ENCODE measurements around the gene NAT14. TPM values are rescaled to one million over a fixed set of nuclear protein-coding genes. Genes with fewer than 3 reads are reported as not detected.

NAT14 gene
- total RNA-seq, 2 donors from 2014 or later = 51.3 to 67.1 TPM

DNA sequence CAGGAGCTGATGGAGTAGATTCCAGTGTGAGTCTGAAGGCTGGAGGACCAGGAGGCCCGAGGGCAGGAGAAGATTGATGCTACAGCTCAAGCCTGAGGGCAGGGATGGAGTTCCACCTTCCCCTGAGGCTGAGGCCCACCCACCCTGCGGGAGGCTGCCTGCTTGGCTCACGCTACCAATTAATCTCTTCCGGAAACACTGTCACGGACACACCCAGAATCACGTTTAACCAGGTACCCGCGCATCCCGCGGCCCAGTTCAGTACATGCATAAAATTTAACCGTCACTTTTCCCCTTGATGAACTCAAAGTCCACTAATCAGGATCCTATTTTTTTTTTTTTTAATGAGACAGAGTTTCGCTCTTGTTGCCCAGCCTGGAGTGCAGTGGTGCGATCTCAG is 13.7 kb upstream of the NAT14 start:
- peaks cover 8% of the 10 kb centered on the region for H3K4me1 Mint-ChIP-seq
- H3K36me3 Mint-ChIP-seq (ENCODE audit: low read depth) = no peaks in the 10 kb centered on the region
- H3K9me3 Mint-ChIP-seq = no peaks in the 10 kb centered on the region
- H3K27ac ChIP-seq (ENCODE audit: low read depth, low read length) = no peak overlapping the region
- H3K9ac ChIP-seq (ENCODE audit: extremely low read depth, low read length, poor library complexity, severe bottlenecking) = no peak overlapping the region
- H3K27ac Mint-ChIP-seq = no peak overlapping the region
- no peaks in the 10 kb centered on the region for H3K4me1 ChIP-seq (ENCODE audit: control insufficient read depth, insufficient read depth, low read length)
- no peaks in the 10 kb centered on the region for H3K9me3 ChIP-seq (ENCODE audit: control insufficient read depth, low read length)
- peaks cover 4% of the 10 kb centered on the region for H3K27me3 Mint-ChIP-seq (ENCODE audit: insufficient read depth)
- H3K4me3 Mint-ChIP-seq = no peak overlapping the region
- 92 to 93% methylated on average over 12 to 13 of the region's 13 CpGs for WGBS, 2 experiments (ENCODE audit: insufficient coverage in 1 of 2, insufficient read length in 1 of 2)
- no peaks in the 10 kb centered on the region for H3K36me3 ChIP-seq (ENCODE audit: control insufficient read depth, insufficient read depth, low read length)
- TF ChIP-seq, protein P1, sequence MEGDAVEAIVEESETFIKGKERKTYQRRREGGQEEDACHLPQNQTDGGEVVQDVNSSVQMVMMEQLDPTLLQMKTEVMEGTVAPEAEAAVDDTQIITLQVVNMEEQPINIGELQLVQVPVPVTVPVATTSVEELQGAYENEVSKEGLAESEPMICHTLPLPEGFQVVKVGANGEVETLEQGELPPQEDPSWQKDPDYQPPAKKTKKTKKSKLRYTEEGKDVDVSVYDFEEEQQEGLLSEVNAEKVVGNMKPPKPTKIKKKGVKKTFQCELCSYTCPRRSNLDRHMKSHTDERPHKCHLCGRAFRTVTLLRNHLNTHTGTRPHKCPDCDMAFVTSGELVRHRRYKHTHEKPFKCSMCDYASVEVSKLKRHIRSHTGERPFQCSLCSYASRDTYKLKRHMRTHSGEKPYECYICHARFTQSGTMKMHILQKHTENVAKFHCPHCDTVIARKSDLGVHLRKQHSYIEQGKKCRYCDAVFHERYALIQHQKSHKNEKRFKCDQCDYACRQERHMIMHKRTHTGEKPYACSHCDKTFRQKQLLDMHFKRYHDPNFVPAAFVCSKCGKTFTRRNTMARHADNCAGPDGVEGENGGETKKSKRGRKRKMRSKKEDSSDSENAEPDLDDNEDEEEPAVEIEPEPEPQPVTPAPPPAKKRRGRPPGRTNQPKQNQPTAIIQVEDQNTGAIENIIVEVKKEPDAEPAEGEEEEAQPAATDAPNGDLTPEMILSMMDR (conservative IDR thresholded peaks at IDR 0.05) = no peak
- H3K4me3 ChIP-seq (ENCODE audit: low read length) = no peak overlapping the region
- no peak for DNase-seq
- no peaks in the 10 kb centered on the region for H3K27me3 ChIP-seq (ENCODE audit: control insufficient read depth, insufficient read depth, low read length, poor library complexity, severe bottlenecking)

DNA sequence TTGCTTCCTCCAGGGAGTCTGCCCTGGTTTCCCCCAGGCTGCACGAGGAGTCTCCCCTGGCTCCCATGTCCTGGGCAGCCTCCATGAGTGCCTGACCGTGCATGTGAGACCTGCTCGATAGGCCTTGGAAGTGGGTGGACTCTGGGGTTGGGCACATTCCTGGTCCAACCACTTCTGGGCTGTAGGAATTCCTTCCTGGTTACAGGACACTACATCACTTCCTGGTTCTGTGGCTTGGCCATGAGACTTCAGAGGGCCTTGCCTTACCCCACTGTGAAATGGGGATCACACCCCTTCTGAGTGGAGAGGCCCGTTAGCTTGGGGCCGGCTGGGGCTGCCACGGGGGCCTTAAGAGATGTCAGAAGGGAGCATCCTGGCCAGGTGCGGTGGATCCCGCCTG is 12.5 kb upstream of the NAT14 start:
- DNase-seq = peak; percentile 45
- H3K36me3 ChIP-seq (ENCODE audit: control insufficient read depth, insufficient read depth, low read length) = no peaks in the 10 kb centered on the region
- Mint-ChIP-seq H3K36me3 (ENCODE audit: low read depth) (no peaks in the 10 kb centered on the region), H3K27ac (no peak overlapping the region), H3K4me1 (peaks cover 11% of the 10 kb centered on the region), H3K27me3 (ENCODE audit: insufficient read depth) (no peaks in the 10 kb centered on the region), H3K4me3 (no peak overlapping the region), H3K9me3 (no peaks in the 10 kb centered on the region)
- 88 to 94% methylated on average over 8 of the region's 8 CpGs for WGBS, 2 experiments (ENCODE audit: insufficient coverage in 1 of 2, insufficient read length in 1 of 2)
- TF ChIP-seq, protein P1 (conservative IDR thresholded peaks at IDR 0.05) = no peak
- no peak overlapping the region for H3K27ac ChIP-seq (ENCODE audit: low read depth, low read length)
- no peaks in the 10 kb centered on the region for H3K27me3 ChIP-seq (ENCODE audit: control insufficient read depth, insufficient read depth, low read length, poor library complexity, severe bottlenecking)
- H3K9me3 ChIP-seq (ENCODE audit: control insufficient read depth, low read length) = no peaks in the 10 kb centered on the region
- no peak overlapping the region for H3K4me3 ChIP-seq (ENCODE audit: low read length)
- no peaks in the 10 kb centered on the region for H3K4me1 ChIP-seq (ENCODE audit: control insufficient read depth, insufficient read depth, low read length)
- H3K9ac ChIP-seq (ENCODE audit: extremely low read depth, low read length, poor library complexity, severe bottlenecking) = no peak overlapping the region

DNA sequence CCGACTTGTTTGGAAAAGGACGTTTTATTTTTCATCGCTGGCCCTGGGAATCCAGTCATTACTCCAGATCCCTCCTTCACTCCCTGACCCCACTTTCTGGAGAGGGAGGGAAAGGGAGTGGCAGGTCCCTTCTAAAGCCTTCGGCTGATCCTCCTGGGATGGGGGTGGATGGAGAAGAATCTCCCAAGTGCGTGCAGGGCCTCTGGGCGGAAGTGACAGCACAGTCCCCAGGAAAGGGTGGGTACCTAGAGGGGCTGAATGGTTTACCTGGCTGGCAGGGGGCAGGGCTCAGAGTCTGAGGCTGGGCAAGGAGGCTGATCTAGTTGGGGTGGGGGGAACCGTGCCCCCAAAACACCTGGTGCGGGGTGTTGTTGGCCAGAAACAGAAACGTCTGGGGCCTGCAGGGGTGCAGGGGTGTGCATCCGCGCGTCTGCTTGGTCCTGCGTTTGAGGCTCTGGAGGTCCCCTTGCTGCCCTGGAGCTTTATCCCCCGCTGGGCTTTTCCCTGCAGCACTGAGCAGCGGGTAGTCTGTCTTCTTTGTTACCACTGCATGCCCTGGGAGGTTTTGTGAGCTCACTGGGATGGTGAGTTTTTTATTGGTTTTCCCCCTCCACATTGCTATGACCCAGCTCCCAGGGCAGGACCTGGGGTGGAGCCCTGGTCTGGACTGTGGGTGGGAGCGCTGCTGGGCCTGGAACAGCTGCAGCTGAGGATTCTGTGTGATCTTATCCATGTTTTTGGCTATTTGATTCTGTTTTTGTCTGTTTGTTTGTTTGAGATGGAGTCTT is 11.6 kb upstream of the NAT14 start:
- no peaks in the 10 kb centered on the region for H3K9me3 ChIP-seq (ENCODE audit: control insufficient read depth, low read length)
- no peak overlapping the region for H3K9ac ChIP-seq (ENCODE audit: extremely low read depth, low read length, poor library complexity, severe bottlenecking)
- H3K27ac Mint-ChIP-seq = no peak overlapping the region
- H3K36me3 Mint-ChIP-seq (ENCODE audit: low read depth) = no peaks in the 10 kb centered on the region
- TF ChIP-seq, protein P1 (conservative IDR thresholded peaks at IDR 0.05) = no peak
- no peak overlapping the region for H3K4me3 Mint-ChIP-seq
- no peaks in the 10 kb centered on the region for H3K36me3 ChIP-seq (ENCODE audit: control insufficient read depth, insufficient read depth, low read length)
- H3K4me3 ChIP-seq (ENCODE audit: low read length) = no peak overlapping the region
- H3K4me1 ChIP-seq (ENCODE audit: control insufficient read depth, insufficient read depth, low read length) = no peaks in the 10 kb centered on the region
- WGBS, 2 experiments (ENCODE audit: insufficient coverage in 1 of 2, insufficient read length in 1 of 2) = 69 to 73% methylated on average over 10 to 16 of the region's 16 CpGs
- H3K9me3 Mint-ChIP-seq = no peaks in the 10 kb centered on the region
- H3K27me3 Mint-ChIP-seq (ENCODE audit: insufficient read depth) = no peaks in the 10 kb centered on the region
- peaks cover 17% of the 10 kb centered on the region for H3K4me1 Mint-ChIP-seq
- DNase-seq = peak; percentile 66
- no peaks in the 10 kb centered on the region for H3K27me3 ChIP-seq (ENCODE audit: control insufficient read depth, insufficient read depth, low read length, poor library complexity, severe bottlenecking)
- H3K27ac ChIP-seq (ENCODE audit: low read depth, low read length) = no peak overlapping the region
